ENCODE measurements around the gene TTC39C. TPM values are rescaled to one million over a fixed set of nuclear protein-coding genes. Genes with fewer than 3 reads are reported as not detected.

Gene TTC39C
- total RNA-seq, 1 donor from 2014 or later, result 23.5 TPM

DNA sequence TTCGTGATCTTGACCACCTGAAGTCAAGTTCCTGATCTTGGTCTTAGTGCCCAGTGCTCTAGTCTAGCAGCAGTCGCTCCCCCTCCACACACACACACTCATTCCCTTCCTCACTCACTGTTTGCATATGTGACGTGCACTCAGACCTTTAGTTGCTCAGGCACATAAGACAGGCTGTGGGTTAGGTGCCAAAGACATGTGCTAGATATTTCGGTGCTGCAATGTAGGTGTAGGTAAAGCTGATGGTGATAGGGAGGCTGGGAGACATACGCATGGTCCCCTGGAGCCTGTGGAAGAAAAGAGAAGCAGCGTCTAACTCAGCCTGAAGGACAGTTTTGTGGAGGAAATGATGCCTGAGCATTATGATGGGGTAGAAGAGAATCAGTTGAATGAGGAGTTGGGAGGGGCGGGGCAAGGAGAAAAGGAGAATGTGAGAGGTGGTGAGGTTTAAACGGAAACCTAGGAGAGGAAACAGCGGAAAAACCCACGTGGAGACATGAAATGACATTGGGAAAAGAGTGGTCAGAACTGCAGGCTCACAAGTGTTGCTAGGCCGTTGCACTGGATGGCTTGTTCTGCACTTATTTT lies 3.8 kb downstream of the TTC39C start:
- H3K27me3 Mint-ChIP-seq (ENCODE audit: low read depth), result no peaks in the 10 kb centered on the region
- peaks cover 2% of the 10 kb centered on the region for H3K36me3 Mint-ChIP-seq (ENCODE audit: low read depth)
- no peak for DNase-seq (ENCODE audit: low read depth, low spot score)
- H3K4me1 Mint-ChIP-seq, result peaks cover 23% of the 10 kb centered on the region
- no peak overlapping the region for H3K4me3 Mint-ChIP-seq
- TF ChIP-seq CTCF (conservative IDR thresholded peaks at IDR 0.05), result no peak
- H3K27ac Mint-ChIP-seq (ENCODE audit: unreplicated experiment), result peak overlapping the region; percentile 0
- H3K9me3 Mint-ChIP-seq, result no peaks in the 10 kb centered on the region

DNA sequence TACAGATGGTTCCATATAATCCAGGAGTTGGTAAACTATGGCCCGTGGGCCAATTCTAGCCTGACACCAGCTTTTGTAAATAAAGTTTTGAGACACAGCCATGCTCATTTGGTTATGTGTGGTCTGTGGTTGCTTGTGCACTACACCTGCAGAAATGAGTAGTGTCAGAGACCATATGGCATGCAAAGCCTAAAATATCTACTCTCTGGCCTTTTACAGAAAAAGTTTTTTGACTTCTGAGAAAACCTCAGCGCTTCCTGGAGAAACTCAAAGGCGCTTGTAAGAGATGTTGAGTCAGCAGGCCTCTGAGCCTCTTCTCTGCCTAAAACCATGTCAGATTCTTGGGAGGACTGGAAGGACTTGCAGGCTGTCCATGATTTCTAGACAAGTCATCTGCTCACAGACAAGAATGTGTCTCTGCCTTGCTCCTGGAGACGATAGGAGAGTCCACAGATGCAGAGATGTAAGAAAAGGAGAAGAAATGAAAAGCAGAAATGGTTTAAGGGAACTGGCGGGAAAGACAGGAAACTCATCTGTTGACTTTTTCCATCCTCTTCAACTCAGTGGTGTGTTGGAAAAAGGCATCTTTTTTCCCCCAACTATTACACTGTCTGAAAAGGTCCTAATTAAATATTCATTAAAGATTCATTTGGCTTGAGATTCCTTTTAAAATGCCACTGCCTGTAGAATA lies 5.2 kb downstream of the TTC39C start:
- Mint-ChIP-seq H3K9me3 (no peaks in the 10 kb centered on the region), H3K27ac (ENCODE audit: unreplicated experiment) (no peak overlapping the region), H3K4me1 (peaks cover 23% of the 10 kb centered on the region), H3K27me3 (ENCODE audit: low read depth) (no peaks in the 10 kb centered on the region), H3K36me3 (ENCODE audit: low read depth) (peaks cover 2% of the 10 kb centered on the region), H3K4me3 (no peak overlapping the region)
- TF ChIP-seq CTCF (conservative IDR thresholded peaks at IDR 0.05), result no peak
- no peak for DNase-seq (ENCODE audit: low read depth, low spot score)

GRCh38 chr18:24021505-24021904 lies 7.0 kb downstream of the TTC39C start:
- peaks cover 2% of the 10 kb centered on the region for H3K36me3 Mint-ChIP-seq (ENCODE audit: low read depth)
- DNase-seq (ENCODE audit: low read depth, low spot score), result no peak
- H3K4me3 Mint-ChIP-seq, result no peak overlapping the region
- peaks cover 10% of the 10 kb centered on the region for H3K4me1 Mint-ChIP-seq
- H3K27me3 Mint-ChIP-seq (ENCODE audit: low read depth), result no peaks in the 10 kb centered on the region
- no peak for TF ChIP-seq CTCF (conservative IDR thresholded peaks at IDR 0.05)
- no peaks in the 10 kb centered on the region for H3K9me3 Mint-ChIP-seq
- no peak overlapping the region for H3K27ac Mint-ChIP-seq (ENCODE audit: unreplicated experiment)

DNA sequence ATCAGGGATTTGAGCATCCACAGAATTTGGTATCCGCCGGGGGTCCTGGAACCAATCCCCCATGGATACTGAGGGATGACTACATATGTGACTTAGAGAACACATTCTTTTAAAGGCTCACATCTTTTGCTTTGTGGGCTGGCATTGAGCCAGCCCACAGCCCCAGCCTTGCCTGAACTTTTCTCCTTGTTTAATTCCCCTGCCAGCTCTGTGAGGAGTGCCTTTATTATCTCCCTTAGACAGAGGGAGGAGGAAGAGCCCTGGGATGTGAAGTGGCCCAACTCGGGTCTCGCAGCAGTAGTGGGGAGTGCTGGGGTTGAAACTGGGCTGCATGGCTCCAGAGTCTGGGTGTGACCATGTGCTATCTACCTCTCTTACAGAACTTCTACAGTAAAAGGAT lies 7.6 kb downstream of the TTC39C start:
- no peak overlapping the region for H3K4me3 Mint-ChIP-seq
- DNase-seq (ENCODE audit: low read depth, low spot score), result no peak
- TF ChIP-seq CTCF (conservative IDR thresholded peaks at IDR 0.05), result no peak
- peaks cover 2% of the 10 kb centered on the region for H3K36me3 Mint-ChIP-seq (ENCODE audit: low read depth)
- no peaks in the 10 kb centered on the region for H3K27me3 Mint-ChIP-seq (ENCODE audit: low read depth)
- H3K4me1 Mint-ChIP-seq, result peaks cover 4% of the 10 kb centered on the region
- no peaks in the 10 kb centered on the region for H3K9me3 Mint-ChIP-seq
- H3K27ac Mint-ChIP-seq (ENCODE audit: unreplicated experiment), result no peak overlapping the region

DNA sequence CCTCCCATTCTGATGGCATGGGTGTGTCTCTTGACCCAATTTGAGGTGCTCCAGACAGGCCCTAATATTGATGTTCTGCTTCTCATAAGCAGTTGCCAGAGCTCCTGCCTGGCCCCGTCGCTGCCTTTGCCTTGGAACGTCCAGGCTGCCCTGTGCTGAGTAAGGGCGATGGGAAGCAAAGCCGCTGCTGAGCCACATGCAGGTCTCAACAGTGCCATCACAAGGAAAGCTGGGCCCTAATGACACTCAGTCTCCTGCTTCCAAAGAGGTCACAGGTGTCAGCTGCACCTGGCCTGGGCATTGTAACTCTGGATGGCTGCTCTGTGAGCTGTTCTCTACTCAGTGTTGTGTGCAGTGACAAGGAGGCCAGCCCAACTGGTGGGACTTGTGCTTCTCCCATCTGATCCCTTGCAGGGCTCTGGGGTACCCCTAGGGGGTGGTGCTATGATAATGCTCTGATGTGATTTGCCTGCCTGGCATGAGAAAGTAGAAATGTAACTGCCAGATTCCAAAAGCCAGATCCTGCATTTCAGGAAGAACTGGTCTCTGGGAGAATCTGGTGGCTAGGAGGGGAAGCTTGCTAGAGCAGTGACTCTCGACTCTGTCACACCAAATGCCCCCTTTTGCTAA lies 8.7 kb downstream of the TTC39C start:
- H3K4me1 Mint-ChIP-seq, result no peaks in the 10 kb centered on the region
- H3K27ac Mint-ChIP-seq (ENCODE audit: unreplicated experiment), result no peak overlapping the region
- peaks cover 2% of the 10 kb centered on the region for H3K36me3 Mint-ChIP-seq (ENCODE audit: low read depth)

More for the DNA sequence above, 8.7 kb downstream of the TTC39C start:
- H3K4me3 Mint-ChIP-seq, result no peak overlapping the region
- H3K9me3 Mint-ChIP-seq, result no peaks in the 10 kb centered on the region
- H3K27me3 Mint-ChIP-seq (ENCODE audit: low read depth), result no peaks in the 10 kb centered on the region
- TF ChIP-seq CTCF (conservative IDR thresholded peaks at IDR 0.05), result peak; percentile 46
- DNase-seq (ENCODE audit: low read depth, low spot score), result no peak

All from neural crest cell (in vitro differentiated cells).